Heart left ventricle (tissue), 16 donors: ENCODE measurements around the gene DNM1L. TPM values are rescaled to one million over a fixed set of nuclear protein-coding genes. Genes with fewer than 3 reads are reported as not detected.

ENCODE experiments used
- ATAC-seq, 4 donors: fragments of 200-7000 bp; cut with Tn5 transposase; one replicate each; pipeline ENCODE4 v1.9.1; 2020 to 2022; ENCODE audit warnings: moderate library complexity in 4 of 4, mild to moderate bottlenecking in 3 of 4, moderate number of reproducible peaks in 1 of 4
- DNase-seq, 5 donors: peaks; one replicate each; pipeline ENCODE4 v3.0.0-alpha.2; 2020
- H3K27ac ChIP-seq, 12 donors: fragments of 200-600 bp; sonication (generic) in 4 of 12; one replicate each; pipeline versions ENCODE4 v1.5.0 to v1.8.0; 2016 to 2022; ENCODE audit warnings: mild to moderate bottlenecking in 2 of 12
- H3K27me3 ChIP-seq, 9 donors: fragments of 200-600 bp; sonication (generic) in 2 of 9; one replicate each; pipeline versions ENCODE4 v1.5.1 to v1.8.0; 2016 to 2022; ENCODE audit warnings: mild to moderate bottlenecking in 3 of 9
- H3K36me3 ChIP-seq, 9 donors: fragments of 200-600 bp; sonication (generic) in 2 of 9; one replicate each; pipeline versions ENCODE4 v1.5.0 to v1.8.0; 2018 to 2022; ENCODE audit warnings: mild to moderate bottlenecking in 2 of 9
- H3K4me1 ChIP-seq, 12 donors: fragments of 200-600 bp; sonication (generic) in 4 of 12; one replicate each; pipeline versions ENCODE4 v1.5.0 to v1.8.0; 2016 to 2022; ENCODE audit warnings: mild to moderate bottlenecking in 3 of 12
- H3K4me3 ChIP-seq, 12 donors: fragments of 200-600 bp; sonication (generic) in 4 of 12; one replicate each; pipeline versions ENCODE4 v1.5.0 to v1.8.0; 2017 to 2022; ENCODE audit warnings: mild to moderate bottlenecking in 9 of 12, moderate library complexity in 4 of 12
- H3K9me3 ChIP-seq, 12 donors: fragments of 200-600 bp; sonication (generic) in 4 of 12; one replicate each; pipeline versions ENCODE4 v1.5.0 to v1.8.0; 2016 to 2022; ENCODE audit warnings: mild to moderate bottlenecking in 1 of 12
- CTCF ChIP-seq, 12 donors: fragments of 200-600 bp; sonication (generic) in 4 of 12; IDR thresholded peaks; one replicate each; pipeline versions ENCODE4 v1.5.0 to v1.8.0; 2018 to 2022; ENCODE audit warnings: antibody characterized with exemption in 12 of 12, mild to moderate bottlenecking in 5 of 12
- POLR2A ChIP-seq, 2 donors: fragments of 450-650 bp; IDR thresholded peaks; one replicate each; pipeline ENCODE4 v1.6.1; 2017; ENCODE audit warnings: antibody characterized with exemption in 2 of 2, mild to moderate bottlenecking in 2 of 2, moderate library complexity in 2 of 2
- WGBS, 4 donors: extraction: QIAGEN DNeasy Blood & Tissue Kit in 2 of 4; methylation state at CpG; one replicate each; pipeline versions ENCODE4 v1.1.5 to v1.1.7; 2013 to 2018; 5-methylcytosine and 5-hydroxymethylcytosine counted together
- intact Hi-C, 10 donors: fragments of 100-400 bp; cut with DNase I; formaldehyde crosslinking; loops; one replicate each; pipeline versions ENCODE4 v1.11.1 to v1.14.2; 2022
- polyA plus RNA-seq, 2 donors: library from polyadenylated mRNA; stranded (reverse); fragments of 200-250 nt; gene quantifications; one replicate each; pipeline ENCODE4 v1.2.3, GENCODE V29; 2013
- total RNA-seq, 9 donors: library from RNA; depleted of rRNA in 2 of 9; stranded (reverse); fragments of >200 nt in 2 of 9; fragmentation: NEBNext Ultra II Directional in 3 of 9; extraction: Animal tissue kit (Norgen Biotek cat#: 25700) in 3 of 9; gene quantifications; one replicate each; pipeline versions ENCODE4 v1.1.0 to v1.2.4, GENCODE V29; 2016 to 2023
- donor health status: ischemic (EF 13 %, LVEDD 7.1; RV severe dilation, severe dysfunction).
- donor health status: healthy with polysubstance abuse.
- donor health status: DM: no; HTN: yes; CAD: no.
- donor health status: DM: no; HTN: no; CAD: no.
- donor health status: ischemic (EF 25% LVEDD 6.9; RV normal size, moderate dysfunction).
- donor health status: ischemic (EF 25% LVEDD 5.7; RV mildly dilated, moderate dysfunction).
- donor health status: healthy.
- donor health status: DM: yes; HTN: yes; CAD: no.
- donor health status: ischemic (EF 35%, LVEDD 5.7; RV mildly dilated, moderate dysfunction).
- donor health status: nonischemic (EF 11% LVEDD 7.7; RV severe dilation, severe dysfunction).
- donor health status: DM: yes; HTN: yes; CAD: no.
- donor health status: PGD.
- donor health status: ischemic (EF 29% LVEDD 5.4; RV normal size, mild dysfunction).
- donor health status: nonischemic (EF 23%, LVEDD 6.1; RV moderate dilation, normal function).

The DNM1L gene
- total and polyA plus RNA-seq, 11 donors, result 37.8 to 71.1 (median 55.0) TPM

GRCh38 chr12:32777159-32777558 lies 98.1 kb downstream of the DNM1L start:
- H3K27me3 ChIP-seq, result peaks cover 0 to 4% (median 0%) of the 10 kb centered on the region in 9 donors
- no peak for DNase-seq
- TF ChIP-seq CTCF (IDR thresholded peaks at IDR 0.05) (no peak), POLR2A (IDR thresholded peaks at IDR 0.05) (no peak)
- no peak overlapping the region for H3K27ac ChIP-seq
- no peaks in the 10 kb centered on the region for H3K4me1 ChIP-seq
- H3K36me3 ChIP-seq, result no peaks in the 10 kb centered on the region
- intact Hi-C loops, result loop anchor here in 1 of 10 donors (5.0 kb wide), 1 partner anchor 150 kb away; no protein-coding TSS in a partner anchor
- no peak overlapping the region for H3K4me3 ChIP-seq
- 53 to 72% (median 58%) methylated on average over 5 of the region's 5 CpGs for WGBS, 4 donors
- ATAC-seq, result no peak
- no peaks in the 10 kb centered on the region for H3K9me3 ChIP-seq

- intact Hi-C loops, result loop anchor here in 1 of 10 donors (5.0 kb wide), 1 partner anchor 150 kb away; no protein-coding TSS in a partner anchor
- ATAC-seq, result no peak
- 43 to 66% (median 58%) methylated on average over 6 of the region's 6 CpGs for WGBS, 4 donors
Observed at GRCh38 chr12:32777691-32778175, 98.6 kb downstream of the DNM1L start.

GRCh38 chr12:32780071-32780470 lies 101.0 kb downstream of the DNM1L start:
- 32 to 65% (median 54%) methylated on average over 1 of the region's 1 CpG for WGBS, 4 donors
- no peaks in the 10 kb centered on the region for H3K27me3 ChIP-seq
- no peaks in the 10 kb centered on the region for H3K9me3 ChIP-seq
- DNase-seq, result no peak
- ATAC-seq, result no peak
- H3K4me1 ChIP-seq, result no peaks in the 10 kb centered on the region
- H3K4me3 ChIP-seq, result no peak overlapping the region
- no peaks in the 10 kb centered on the region for H3K36me3 ChIP-seq
- intact Hi-C loops, result loop anchor here in 1 of 10 donors (10.0 kb wide), 1 partner anchor 115 kb away; the partner anchor contains the start of gene PKP2
- no peak overlapping the region for H3K27ac ChIP-seq
- TF ChIP-seq CTCF (IDR thresholded peaks at IDR 0.05), result no peak
- TF ChIP-seq POLR2A (IDR thresholded peaks at IDR 0.05), result no peak

More at GRCh38 chr12:32777691-32778175, 98.6 kb downstream of the DNM1L start:
- H3K27me3 ChIP-seq, result peaks cover 0 to 4% (median 0%) of the 10 kb centered on the region in 9 donors
- H3K27ac ChIP-seq, result no peak overlapping the region
- H3K4me1 ChIP-seq, result no peaks in the 10 kb centered on the region
- H3K4me3 ChIP-seq, result no peak overlapping the region
- DNase-seq, result no peak
- no peaks in the 10 kb centered on the region for H3K36me3 ChIP-seq
- H3K9me3 ChIP-seq, result no peaks in the 10 kb centered on the region
- TF ChIP-seq POLR2A (IDR thresholded peaks at IDR 0.05) (no peak), CTCF (IDR thresholded peaks at IDR 0.05) (no peak)

- no peak for DNase-seq
- no peak for ATAC-seq
- intact Hi-C loops, result loop anchor here in 1 of 10 donors (10.0 kb wide), 1 partner anchor 112 kb away; the partner anchor contains the start of gene PKP2
- Histone ChIP-seq H3K27me3 (no peaks in the 10 kb centered on the region), H3K4me1 (no peaks in the 10 kb centered on the region), H3K36me3 (peaks cover 0 to under 1% (median 0%) of the 10 kb centered on the region in 9 donors), H3K4me3 (no peak overlapping the region), H3K9me3 (no peaks in the 10 kb centered on the region), H3K27ac (no peak overlapping the region)
- no peak for TF ChIP-seq POLR2A (IDR thresholded peaks at IDR 0.05)
- TF ChIP-seq CTCF (IDR thresholded peaks at IDR 0.05), result no peak
- 56 to 63% (median 58%) methylated on average over 3 of the region's 3 CpGs for WGBS, 4 donors
Observed at GRCh38 chr12:32783029-32783428, 103.9 kb downstream of the DNM1L start.
